ENCODE measurements around the gene SLC16A7.

SLC16A7 gene

DNA sequence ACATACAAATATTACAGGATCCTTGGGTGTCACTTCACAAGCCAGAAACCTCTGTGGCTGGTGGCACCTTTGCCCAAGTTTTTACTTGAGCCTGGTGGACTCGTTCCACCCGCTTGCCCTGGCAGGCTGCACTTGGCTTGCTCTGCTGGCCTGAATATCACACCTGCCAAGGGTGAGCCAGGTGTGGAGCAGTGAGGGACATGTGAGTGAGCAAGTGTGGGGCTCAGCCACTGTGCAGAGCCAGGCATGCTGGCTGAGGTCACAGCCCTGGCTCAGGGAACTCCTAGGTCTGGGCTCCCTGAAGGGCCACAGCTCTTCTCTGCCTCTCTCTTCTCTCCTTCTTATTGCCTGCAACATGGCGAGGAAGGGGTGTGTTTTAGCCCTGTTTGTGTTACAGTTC, 82.0 kb downstream of the SLC16A7 start:
- no peak for DNase-seq

DNA sequence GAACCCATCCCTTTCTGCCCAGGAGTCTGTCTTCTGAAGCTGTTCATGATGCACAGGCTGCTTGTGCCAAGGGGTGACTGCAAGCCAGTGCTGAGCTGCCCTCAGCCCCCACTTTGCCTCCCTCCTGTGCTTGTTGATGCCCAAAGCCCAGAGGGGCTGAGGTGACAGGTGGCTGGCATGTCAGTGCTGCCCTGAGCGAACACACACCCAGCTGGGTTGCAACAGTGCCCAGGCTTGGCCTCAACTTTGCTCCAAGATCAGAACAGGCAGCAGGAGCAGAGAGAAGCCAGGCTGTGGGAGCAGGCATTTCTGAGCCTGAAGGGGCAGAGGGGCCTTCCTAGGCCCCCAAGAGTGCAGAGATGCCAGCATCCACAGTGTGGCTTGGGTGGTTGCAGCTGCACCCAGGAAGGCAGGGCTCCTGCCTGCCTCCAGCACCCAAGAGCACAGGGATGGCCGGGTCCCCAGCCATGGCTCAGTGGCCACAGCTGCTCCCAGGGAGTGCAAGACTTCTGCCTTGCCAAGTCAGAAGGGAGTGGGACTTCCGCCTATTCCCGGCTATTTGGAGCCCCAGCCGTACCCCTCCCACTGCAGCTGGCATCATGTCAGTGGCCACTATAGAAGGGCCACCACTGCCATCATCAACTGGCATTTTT, 83.1 kb downstream of the SLC16A7 start:
- DNase-seq: no peak

DNA sequence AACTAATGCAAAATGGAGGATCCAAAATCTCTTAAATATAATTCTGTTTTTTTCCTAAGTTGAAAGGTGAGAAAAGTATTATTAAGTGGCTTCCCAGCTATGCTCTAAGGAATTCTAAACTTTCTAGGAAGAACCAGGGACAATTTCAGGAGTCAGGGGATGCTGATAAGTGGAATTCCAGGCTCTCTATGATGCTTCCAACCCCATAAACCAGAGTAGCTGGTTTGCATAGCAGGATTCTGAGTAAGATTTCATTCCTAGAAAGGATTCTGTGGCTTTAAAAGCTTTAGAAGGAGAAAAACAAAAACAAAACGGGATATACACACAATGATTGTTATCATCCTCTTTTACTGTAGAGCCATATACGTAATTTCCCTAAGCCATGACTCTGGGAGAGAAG, 93.9 kb downstream of the SLC16A7 start:
- DNase-seq: no peak

DNA sequence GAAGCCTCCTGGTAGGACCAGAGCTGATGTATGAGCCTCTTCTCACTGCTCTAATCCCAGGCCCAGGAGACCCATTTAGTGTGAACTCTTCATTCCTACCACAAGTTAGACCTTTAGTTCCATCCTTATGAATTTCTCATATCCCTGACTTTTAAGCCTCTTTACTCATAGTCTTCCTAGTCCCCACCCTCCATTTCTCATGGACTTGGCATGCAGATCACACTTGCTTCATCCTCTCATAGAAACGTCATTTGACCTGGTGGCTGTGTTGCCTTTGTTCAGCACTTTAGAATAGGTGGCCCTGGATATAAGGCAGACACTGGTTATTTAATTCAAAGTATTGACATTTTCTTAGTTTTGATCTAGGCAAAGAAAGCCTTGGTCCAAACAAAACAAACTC, 99.5 kb downstream of the SLC16A7 start:
- DNase-seq: no peak

DNA sequence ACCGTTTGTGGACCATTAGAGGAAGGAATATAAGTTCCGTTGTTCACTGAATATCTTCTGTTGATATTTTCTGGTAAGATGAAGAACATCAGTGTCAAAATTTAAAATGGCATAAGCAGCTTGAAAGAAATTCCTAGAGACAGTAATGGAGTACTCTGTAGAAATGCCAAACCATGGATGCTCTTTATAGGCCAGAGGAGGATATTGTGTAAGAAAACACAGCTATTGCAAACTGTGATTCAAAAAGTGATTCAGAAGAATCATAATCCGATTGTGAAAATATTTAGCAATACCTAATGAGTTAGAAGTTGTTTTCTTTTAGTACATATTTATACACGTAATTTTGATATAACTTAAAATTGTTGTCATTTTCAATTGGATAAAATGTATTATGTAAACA, 102.8 kb downstream of the SLC16A7 start:
- no peak for DNase-seq

DNA sequence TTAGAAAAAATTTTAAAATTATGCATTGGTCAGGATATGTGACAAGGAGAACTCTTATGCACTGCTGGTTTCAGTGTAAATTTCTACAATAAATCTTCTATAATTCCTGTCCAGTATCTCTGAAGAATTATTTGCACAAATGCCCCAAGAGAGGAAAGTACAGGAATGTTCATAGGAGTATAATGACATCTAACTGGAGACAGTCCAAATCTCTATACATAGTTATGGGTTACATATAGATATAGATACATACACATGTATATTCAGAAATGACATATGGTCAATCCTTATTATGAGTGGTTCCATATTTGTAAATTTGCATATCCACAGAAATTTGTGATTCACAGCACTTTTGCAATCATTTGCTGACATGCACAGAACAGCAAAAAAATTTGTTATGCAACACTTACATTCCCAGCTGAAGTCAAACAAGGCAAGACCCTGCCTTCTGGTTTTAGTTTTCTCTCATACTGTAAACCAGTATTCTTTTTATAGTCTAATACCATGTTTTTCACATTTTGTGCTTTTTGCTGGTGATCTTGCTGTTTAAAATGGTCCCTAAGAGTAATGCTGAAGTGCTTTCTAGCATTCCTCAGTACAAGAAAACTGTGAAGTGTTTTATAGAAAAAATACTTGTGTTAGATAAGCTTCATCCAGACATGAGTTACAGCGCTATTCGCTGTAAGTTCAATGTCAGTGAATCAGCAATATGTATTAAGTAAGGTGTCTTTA, 103.8 kb downstream of the SLC16A7 start:
- no peak for DNase-seq

DNA sequence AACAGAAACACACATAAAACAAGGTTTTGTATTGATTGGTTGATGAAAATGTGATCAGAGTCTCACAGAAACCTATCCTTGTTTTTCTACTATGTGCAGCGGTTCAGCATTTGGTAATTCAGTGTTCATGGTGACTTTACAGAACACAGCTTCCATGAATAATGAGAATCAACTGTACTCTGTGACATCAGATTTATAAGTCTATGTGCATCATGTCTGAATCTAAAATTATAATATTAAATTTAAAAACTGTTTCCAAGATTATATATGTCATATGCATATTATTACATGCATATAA, 104.3 kb downstream of the SLC16A7 start:
- DNase-seq: no peak

DNA sequence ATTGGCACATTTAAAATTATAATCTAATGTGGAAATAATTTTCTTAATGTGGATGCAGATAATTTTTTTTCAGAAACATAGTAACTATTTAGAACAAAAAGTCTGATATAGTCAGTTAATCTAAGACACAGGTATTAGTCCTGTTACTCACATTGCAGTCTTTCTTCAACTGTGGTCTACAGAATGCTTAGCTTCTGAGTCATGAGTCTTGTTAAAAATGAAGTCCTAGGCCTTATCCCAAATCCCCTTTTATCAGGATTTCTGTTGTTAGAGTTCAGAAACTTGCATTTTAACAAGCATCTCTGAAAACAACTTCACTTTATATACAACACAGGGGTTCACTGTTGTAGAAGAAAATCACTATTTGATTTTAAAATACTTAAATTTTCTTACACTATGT, 112.2 kb downstream of the SLC16A7 start:
- DNase-seq: no peak

DNA sequence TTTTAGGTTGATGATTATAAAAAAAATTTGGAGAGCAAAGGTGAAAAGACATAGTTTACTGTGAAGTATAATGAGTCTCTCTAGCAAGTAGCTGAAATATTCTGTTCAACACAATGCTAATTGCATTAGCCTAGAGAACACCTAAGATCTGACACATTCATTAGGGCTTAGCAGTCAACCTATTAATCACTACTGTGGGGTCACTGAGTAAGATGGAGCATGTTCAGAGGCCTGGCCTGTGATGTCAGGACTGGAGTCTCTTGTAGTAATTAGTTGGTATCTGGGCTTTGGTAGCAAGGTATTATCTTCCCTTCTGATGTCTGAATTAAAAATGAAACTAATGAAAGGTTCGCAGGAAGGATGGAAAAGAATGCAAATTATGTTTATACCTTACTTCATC, 112.7 kb downstream of the SLC16A7 start:
- no peak for DNase-seq

DNA sequence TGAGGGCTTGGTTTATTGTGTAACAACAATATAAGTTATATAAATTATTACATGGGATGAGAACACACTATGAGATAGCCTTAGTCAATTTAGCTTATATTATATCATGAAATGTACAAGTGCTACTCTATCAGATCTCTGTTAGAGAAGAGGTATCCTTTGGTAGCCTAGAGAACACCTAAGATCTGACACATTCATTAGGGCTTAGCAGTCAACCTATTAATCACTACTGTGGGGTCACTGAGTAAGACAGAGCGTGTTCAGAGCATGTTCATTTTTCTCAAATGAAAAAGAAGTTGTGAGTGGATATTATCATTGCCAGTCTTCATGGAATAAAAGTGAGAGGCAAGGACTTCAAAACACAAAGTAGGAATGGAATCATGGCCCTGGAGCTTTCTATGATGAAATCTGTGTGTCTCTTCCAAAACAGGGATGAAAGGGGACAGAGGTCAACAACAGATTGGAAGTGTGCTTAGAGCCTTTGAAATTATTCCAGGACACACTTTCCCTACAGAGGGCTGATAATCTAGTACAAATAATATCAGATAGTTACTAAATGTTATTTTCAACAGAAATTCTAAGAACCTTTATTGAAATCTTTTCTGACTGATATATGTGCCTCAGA, 114.3 kb downstream of the SLC16A7 start:
- DNase-seq: no peak

DNA sequence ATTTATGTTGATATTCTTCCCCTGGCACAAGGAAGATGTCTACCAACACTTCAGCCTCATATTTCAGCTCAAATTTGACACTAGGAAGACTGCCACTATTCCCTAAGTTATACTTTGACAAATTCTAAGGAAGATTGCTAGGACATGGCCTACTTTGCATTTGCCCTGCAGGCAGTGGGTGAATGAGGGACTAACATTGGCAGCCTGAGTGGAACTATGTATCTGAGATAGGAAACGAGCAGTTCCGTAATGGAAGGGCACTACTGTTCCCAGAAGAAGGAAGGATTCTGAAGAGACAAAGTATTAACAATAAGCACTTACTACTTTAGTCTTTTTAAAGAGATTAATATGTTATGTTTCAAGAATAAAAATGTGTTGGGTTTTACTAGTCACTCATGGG, 115.1 kb downstream of the SLC16A7 start:
- DNase-seq: no peak

DNA sequence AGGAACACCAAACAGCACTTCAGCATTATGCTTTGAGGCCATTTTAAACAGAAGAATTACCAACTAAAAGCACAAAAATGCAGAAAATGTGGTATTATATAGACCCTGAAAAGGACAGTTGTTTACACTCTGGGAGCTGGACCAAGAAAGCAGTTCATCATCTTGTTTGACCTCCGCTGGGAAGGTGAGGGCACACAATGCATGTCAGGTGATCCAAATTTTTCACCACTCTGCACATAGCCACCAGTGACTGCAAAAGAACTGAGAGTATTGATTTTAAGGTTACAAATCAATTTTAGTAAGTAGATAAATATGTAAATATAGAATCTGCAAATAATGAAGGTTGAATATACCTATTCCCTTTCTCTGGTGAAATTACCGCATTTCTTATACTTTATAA, 119.6 kb downstream of the SLC16A7 start:
- DNase-seq: no peak

DNA sequence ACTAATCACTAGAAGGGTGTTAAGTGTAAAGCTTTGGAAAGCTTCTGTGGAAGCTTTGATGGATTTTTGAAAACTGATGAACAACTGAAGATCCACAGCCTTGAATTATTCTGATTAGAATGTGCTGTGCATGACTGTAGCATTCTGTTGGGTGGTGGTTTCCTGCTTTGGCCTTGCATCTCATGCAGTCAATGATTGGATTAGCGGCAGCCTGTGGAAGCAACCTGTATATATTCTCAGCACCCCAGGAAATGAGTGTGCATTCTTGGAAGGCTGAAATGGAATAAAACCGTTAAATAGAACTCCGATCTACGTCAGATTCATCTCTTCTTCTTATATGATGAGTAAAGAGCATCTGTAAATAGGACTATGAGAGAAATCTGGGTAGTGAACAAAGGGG, 120.2 kb downstream of the SLC16A7 start:
- DNase-seq: no peak

DNA sequence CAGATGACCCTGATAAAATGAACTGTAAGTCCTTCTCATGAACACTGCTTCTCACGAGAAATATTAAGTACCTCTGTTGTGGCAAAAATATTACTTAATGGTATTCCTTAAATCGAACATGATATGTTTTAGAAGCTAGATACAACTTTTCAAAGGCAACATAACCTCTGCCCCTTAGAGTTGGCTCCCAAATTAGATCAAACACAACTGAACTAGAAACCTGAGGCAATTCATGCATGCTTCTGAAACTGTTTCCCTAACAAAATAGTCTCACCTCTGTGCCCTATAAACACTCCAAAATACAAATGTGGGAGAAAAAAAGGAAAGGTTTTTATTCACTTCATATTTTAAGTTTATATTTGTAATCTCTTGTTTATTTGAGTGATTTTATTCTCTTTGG, 121.6 kb downstream of the SLC16A7 start:
- no peak for DNase-seq

DNA sequence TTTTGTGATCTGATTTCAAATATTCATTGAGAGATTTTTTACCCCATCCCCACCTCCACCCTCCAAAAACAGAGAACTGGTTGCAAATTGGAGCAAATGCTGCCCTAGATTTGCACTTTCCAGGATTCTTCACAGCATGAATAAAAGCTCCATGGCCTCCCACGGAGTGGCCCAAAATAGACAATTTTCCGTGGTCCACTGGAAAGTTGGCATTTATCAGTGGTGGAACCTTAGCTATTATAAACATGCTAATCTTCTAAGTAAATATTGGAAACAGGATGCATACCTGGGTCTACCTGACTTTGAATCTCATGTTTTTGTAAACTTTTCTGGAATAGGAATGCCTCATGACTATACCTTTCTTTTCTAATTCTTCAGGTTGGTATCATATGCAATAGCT, 123.9 kb downstream of the SLC16A7 start:
- DNase-seq: no peak

DNA sequence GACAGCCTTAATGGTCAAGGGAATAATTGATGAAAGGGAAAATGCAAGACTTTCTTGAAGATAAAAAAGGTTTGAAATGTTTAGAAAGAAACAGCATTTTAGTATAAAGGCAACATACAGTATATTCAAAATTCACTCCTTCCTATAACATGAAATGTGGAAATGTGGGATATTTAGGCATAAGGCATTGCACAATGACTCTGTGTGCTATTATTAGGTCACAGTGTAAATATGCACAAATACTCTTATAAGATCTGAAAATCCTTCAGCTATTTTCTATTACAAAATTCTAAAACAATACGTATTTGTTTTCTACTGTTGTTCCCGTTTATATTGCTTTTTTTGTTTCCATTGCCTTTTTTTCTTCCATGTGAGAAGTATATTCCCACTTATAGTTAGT, 127.7 kb downstream of the SLC16A7 start:
- no peak for DNase-seq

DNA sequence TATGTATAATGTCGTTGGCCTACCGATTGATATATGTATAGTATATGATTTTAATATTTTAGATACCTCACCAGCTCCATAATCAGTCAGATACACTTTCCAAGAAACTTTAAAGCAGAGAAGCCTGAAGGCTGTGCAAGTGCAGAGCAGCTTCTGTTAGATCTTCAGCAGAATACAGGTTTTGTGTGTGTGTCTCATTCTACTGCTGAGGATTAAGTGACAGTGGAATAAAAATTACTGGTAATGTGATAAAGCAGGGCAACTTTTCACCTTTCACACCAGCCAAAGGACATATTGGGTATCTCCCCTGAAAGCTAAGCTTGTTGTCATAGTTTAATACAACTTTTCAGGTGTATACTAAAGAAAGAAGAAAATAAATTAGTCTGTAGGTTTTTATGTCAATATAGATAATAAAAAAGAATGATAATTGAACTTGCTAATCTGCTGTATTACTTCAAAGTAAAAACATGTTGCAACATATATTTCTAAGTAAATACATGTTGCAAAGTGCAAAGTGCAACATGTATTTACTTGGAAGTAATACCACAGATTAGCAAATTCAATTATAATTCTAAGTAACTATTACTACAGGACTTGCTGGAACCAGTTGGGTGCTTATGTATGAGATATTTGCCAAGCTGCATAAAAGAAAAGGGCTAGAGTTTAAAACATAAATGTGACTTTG, 128.3 kb downstream of the SLC16A7 start:
- no peak for DNase-seq

DNA sequence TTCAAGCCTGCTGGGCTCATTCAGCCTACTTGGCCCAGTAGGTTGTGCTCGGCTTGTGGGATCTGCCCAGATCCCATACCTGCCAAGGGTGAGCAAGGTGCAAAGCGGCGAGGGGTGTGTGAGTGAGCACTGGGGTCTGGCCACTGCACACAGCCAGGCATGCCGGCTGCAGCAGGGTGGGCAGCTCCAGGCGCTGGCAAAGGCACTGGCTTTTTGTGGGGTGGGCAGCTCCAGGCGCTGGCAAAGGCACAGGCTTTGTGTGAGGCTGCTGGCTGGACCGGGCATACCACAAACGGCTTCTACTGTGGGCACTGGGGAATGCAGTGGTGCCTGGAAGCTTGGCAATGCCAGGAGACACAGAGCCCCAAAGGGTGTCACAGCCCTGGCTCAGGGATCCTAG, 137.4 kb downstream of the SLC16A7 start:
- DNase-seq: no peak

DNA sequence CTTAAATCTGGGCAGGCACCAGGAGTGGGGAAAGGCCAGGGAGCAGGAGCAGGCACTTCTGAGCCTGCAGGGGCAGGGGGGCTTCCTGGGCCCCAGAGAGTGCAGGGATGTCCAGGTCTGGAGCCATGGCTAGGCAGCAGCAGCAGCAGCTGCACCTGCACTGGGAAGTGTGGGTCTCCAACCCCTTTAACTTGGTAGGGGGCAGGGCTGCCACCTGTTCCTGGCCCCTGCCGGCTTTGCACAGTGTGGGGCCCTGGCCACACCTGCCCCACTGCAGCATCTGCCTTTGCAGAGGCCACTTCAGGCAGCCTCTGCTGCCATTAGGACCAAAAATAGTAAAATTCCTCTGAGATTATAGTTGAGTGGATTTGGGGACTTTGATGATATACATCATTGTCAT, 138.5 kb downstream of the SLC16A7 start:
- no peak for DNase-seq

DNA sequence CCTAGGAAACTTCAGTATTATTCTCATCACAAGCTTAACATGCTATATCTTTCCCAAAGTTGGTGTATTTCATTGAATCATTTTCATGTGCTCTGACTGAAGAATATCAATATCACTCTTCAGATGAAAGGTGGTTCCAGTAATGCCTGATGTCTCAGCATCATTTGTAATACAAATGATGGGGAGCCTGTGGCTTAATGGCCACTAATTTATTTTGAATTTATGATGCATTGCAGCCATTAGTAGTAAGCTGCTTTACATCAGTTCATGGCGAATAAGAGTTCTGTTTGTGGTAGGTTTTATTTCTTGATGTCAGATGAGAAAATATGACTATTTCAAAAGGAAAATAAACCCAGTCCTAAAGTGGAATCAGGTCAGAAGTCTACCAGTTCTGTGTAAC, 139.4 kb downstream of the SLC16A7 start:
- DNase-seq: no peak

DNA sequence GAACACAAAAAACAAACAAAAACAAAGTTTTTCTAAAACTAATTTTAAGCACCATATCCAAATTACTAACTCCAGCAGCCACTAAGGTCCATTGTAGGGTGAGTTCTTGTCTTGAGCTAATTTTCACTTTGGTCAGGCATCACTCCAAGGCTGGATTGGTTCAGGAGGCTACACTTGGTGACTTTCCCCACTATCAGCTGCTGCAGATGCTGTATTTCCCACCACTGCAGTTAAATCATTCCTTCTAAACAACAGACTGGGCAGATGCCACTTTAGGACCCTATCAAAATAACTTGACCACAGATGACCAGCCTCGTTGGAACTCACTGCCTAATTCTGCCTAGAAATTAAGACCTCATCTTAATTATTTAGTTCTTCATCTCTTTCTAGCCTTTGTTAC, 140.5 kb downstream of the SLC16A7 start:
- DNase-seq: no peak

DNA sequence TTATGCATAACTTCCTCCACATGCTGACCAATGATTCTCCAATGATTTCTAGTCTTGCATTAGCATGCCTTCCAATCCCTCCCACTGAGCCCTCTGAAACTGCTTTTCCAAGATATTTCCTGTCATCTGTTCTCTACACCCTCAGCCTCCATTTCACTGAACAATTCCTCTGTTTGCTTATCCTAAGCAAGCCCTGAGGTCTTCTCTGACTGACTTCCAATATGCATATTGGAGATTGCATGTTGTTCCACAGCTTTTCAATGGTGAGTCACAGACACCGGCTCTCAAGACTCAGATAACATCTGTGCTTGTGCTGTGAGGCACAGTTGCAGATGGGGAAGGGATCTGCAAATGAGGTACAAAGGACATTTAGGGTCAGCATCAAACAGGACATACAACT, 141.0 kb downstream of the SLC16A7 start:
- no peak for DNase-seq

DNA sequence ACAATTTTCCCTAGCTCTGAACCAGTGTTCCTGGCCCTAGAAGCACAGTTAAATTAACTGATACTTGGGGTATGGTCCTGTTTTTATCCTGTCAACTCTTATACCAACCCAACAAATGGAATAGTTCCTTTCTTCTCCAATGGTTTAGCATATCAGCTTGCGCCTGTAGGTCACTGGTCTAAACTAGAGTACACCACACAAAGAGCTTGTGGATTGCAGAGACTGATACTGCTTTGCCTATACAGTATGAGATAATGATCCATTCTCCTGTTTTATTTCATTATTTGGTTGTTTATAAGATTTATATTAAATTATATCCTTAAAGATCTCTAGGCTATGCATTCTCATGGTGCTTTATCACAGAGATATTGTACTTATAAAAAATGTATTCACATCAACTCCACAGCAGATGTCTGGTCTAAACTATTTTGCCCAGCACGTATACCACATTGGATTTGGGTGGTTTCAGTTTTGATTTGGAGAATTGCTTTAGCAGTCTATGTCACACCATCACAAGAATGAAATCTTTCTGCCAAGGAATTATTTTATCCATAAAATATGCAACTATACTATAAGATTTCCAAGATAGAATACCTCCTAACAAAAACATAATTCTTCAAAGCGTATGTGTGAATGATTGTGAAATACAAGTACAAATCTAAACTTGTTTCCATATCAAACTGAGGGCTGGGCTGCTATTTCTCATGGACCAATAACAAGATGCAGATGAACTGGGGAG, 142.1 kb downstream of the SLC16A7 start:
- DNase-seq: no peak

Measured in femur (tissue), 1 donor.